ENCODE data around the gene FOXF2. TPM values are rescaled to one million over a fixed set of nuclear protein-coding genes. Genes with fewer than 3 reads are reported as not detected.
A peak's percentile ranks its signal among the peaks of the same experiment; 100 is the strongest.

FOXF2 gene
- total and polyA plus RNA-seq, 7 donors, result 0.07 to 0.54 (median 0.17) TPM

DNA sequence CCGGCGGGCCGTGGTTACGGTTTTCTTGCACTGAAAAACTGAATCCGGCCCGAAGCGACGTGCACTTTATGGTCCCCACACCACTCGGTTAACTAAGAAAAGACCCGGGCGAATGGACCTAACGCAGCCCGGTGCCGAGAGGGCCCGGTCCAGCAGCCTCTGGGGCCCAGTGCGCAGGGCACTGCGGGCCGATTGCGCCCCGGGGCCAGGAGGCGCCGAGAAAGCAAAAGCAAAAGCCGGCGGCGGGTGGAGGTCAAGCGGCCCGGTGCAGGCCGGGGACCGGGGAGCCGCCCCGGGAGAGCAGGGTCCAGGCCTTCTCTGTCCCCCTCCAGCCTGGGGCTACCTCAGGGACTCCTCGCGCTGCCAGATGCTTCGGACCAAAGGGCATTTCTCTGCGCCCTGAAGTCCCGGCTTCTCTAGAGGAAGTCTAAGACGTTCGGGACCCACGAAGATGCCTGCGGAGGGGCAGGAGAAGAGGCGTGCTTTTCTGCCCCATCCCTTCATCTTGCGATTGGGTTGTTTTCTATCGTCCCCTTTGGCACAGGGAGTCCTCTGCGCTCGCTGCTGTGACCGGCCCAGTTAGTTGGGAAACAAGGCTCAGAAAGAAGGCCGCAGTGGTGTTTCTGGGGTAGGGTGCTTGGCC, 4.4 kb downstream of the FOXF2 start:
- Histone ChIP-seq H3K9me3 (no peaks in the 10 kb centered on the region), H3K4me3 (peak overlapping the region; percentile 47), H3K4me1 (peaks cover 4% of the 10 kb centered on the region), H3K27me3 (ENCODE audit: insufficient read depth in 3 of 3, low read length in 2 of 3) (peaks cover 0 to 87% (median 48%) of the 10 kb centered on the region in 3 donors), H3K36me3 (ENCODE audit: insufficient read depth in 1 of 2, low read depth in 1 of 2) (no peaks in the 10 kb centered on the region), H3K27ac (no peak overlapping the region)
- DNase-seq (no peak), ATAC-seq (no peak)
- intact Hi-C loops (cut with DNase I), result no loop called here
- 12 to 14% (median 13%) methylated on average over 43 to 47 of the region's 47 CpGs for WGBS, 3 donors
- no peak for TF ChIP-seq CTCF (IDR thresholded peaks at IDR 0.05)

DNA sequence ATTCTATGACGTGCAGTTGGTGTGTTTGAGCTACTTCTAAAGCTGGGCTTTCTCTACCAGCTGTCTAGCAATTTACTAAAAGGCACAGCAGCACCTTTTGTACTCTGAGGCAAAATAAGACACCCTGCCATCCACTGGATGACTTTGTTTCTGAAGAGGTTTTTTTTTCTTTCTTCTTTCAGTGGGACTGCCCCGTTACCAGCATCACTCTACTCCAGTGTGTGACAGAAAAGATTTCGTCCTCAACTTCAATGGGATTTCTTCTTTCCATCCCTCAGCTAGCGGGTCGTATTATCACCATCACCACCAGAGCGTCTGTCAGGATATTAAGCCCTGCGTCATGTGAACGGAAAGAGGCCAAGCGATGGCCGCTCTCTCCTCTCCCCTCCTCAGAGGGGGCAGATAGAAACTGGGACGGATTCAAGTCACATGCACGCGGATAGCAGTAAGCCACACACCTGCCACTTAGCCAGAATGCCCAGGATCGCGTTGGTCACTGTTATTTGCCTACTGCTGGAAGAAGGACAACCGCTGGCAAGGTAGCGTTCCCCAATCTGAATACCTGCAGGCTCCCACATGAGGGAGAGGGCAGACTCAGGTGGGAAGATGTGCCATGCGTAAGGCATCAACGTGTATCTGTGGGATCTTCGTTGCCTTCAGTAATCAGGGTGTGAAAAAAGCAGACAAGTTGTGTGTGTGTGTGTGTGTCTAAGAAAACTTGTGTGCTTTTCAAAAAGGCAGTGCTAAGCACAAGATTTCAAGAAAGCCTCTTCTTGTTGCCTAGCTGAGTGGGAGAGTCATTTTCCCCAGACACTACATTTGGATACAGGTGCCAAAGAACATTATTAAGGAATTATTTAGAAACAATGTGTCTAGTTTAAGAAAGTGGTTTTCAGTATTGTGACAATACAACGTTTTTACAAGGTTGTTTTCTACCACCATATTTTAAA, 5.4 kb downstream of the FOXF2 start:
- Histone ChIP-seq H3K27ac (no peak overlapping the region), H3K36me3 (ENCODE audit: insufficient read depth in 1 of 2, low read depth in 1 of 2) (no peaks in the 10 kb centered on the region), H3K4me3 (no peak overlapping the region), H3K9me3 (no peaks in the 10 kb centered on the region), H3K27me3 (ENCODE audit: insufficient read depth in 3 of 3, low read length in 2 of 3) (peaks cover 0 to 90% (median 45%) of the 10 kb centered on the region in 3 donors), H3K4me1 (no peaks in the 10 kb centered on the region)
- DNase-seq (no peak), ATAC-seq (no peak)
- WGBS, 3 donors, result 31 to 45% (median 45%) methylated on average over 21 of the region's 21 CpGs
- intact Hi-C loops (cut with DNase I), result loop anchor here in 1 of 2 donors (5.0 kb wide), 2 partner anchors 597 to 802 kb away; no protein-coding TSS in a partner anchor
- TF ChIP-seq CTCF (IDR thresholded peaks at IDR 0.05), result no peak

DNA sequence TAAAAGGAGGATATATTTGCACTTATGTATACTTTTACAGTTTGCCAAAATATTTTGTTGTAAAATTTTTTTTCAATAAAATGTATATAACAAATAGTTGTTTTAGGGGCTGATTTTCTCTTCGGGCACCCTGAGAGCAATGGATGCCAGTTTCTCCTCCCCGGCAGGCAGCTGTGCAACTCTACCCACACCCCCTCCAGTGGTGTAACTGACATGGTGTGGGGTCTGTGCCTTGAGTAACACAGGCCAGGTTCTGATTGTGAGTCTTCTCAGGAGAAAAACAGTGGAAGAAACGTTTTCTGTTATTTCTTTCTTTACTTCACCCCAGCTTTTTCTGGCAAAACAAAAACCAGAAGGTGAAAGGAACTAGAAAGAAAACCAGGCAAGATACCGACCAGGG, 6.1 kb downstream of the FOXF2 start:
- Histone ChIP-seq H3K9me3 (no peaks in the 10 kb centered on the region), H3K27ac (no peak overlapping the region), H3K27me3 (ENCODE audit: insufficient read depth in 3 of 3, low read length in 2 of 3) (peaks cover 0 to 92% (median 43%) of the 10 kb centered on the region in 3 donors), H3K4me3 (no peak overlapping the region), H3K4me1 (no peaks in the 10 kb centered on the region), H3K36me3 (ENCODE audit: insufficient read depth in 1 of 2, low read depth in 1 of 2) (no peaks in the 10 kb centered on the region)
- intact Hi-C loops (cut with DNase I), result loop anchor here in 1 of 2 donors (5.0 kb wide), 2 partner anchors 598 to 803 kb away; no protein-coding TSS in a partner anchor
- ATAC-seq, result no peak
- no peak for TF ChIP-seq CTCF (IDR thresholded peaks at IDR 0.05)
- no peak for DNase-seq
- 42 to 52% (median 50%) methylated on average over 4 of the region's 4 CpGs for WGBS, 3 donors

DNA sequence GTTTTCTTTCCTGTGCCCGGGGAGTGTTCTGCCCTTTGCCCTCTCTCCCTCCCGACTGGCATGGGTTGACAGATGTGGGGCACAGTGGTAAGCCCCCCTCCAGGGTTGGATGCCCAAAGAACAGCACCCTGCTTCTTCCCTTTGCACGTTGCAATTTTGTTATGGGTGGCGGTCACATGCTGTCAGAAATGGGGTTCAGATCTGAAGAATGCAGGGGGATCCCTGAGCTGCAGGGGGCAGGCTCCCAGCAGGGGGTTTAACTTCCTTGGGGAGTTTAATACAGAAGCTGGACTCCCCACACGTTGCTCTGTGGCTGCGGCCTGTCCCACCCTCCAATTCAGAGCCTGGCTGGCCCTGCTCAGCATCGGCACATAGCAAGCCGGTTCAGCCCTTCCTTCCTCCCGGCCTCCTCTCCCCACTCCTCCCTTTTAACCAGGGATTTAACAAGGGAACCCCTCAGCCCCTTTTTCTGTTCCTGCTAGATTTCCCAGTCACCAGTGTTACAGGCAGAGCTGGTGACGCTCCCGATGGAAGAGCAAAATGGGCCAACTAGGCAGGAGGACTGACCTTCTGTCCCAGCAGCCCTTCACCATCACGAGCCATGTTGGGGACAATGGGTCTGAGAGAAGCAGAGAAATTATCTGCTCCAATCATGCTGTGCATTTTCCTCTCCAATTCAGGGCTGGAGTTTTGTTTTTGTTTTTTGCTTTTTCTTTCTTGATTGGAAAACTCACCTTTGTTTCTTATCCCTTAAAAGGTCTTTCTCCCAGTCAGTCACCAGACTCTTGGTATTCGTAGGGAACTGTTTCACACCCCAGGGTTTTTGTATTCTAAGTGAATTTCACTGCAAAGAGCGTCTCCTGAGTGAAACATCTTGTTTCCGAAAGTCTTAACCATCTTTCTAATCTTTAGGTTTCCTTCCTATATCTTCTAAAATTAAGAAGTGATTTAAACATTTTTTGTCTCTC, 6.8 kb downstream of the FOXF2 start:
- Histone ChIP-seq H3K36me3 (ENCODE audit: insufficient read depth in 1 of 2, low read depth in 1 of 2) (no peaks in the 10 kb centered on the region), H3K4me3 (no peak overlapping the region), H3K27ac (no peak overlapping the region), H3K27me3 (ENCODE audit: insufficient read depth in 3 of 3, low read length in 2 of 3) (peaks cover 0 to 90% (median 38%) of the 10 kb centered on the region in 3 donors), H3K4me1 (no peaks in the 10 kb centered on the region), H3K9me3 (no peaks in the 10 kb centered on the region)
- ATAC-seq (no peak), DNase-seq (no peak)
- WGBS, 3 donors, result 61 to 65% (median 65%) methylated on average over 15 of the region's 15 CpGs
- no peak for TF ChIP-seq CTCF (IDR thresholded peaks at IDR 0.05)
- intact Hi-C loops (cut with DNase I), result loop anchor here (2.0 to 5.0 kb wide), 3 partner anchors 599 to 804 kb away; no protein-coding TSS in a partner anchor
